HG03521 (cell line): ENCODE data around the gene LAMTOR2.
"Not testable (repeated sequence)": the region's sequence is repeated elsewhere in the genome, so short reads cannot be mapped to it uniquely, and the experiment has no call there.

ENCODE experiments used
- ATAC-seq: cut with Tn5 transposase; IDR thresholded peaks from one replicate; pipeline ENCODE4 v1.9.1; 2021; ENCODE audit warnings: mild to moderate bottlenecking, moderate library complexity; ENCODE audit not compliant: unreplicated experiment

The LAMTOR2 gene

DNA sequence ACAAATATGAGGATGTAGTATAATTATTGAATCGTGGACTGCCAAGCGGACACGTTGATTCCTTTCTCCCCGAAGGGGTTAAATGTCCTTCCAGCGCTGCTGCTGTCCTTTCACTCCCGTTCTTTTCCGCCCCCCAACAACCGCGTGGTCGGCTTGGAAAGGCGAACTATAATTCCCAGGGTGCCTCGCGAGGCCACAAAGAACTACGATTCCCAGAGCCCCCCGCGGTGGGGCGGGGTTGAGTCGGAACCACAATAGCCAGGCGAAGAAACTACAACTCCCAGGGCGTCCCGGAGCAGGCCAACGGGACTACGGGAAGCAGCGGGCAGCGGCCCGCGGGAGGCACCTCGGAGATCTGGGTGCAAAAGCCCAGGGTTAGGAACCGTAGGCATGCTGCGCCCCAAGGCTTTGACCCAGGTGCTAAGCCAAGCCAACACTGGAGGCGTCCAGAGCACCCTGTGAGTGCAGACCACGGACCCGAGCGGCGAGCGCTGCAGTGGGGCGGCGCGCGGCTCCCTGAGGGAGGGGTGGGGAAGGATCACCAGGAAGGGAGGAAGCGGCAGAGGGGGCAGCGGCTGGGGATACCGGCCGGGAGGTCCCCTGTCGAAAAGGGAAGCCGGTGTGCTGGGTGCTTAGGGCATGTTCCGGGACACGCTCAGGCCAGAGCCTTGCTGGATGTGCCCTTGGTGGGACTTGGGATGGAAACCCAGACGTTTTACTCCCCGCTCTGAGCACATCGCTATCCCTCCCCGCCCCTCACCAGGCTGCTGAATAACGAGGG, at the start of gene LAMTOR2:
Gene LAMTOR2 (plus strand): TSS at position 283 of the 781 bp plus-strand sequence. CDS start 108 bp downstream, at position 391.
- ATAC-seq = peak; percentile 63

DNA sequence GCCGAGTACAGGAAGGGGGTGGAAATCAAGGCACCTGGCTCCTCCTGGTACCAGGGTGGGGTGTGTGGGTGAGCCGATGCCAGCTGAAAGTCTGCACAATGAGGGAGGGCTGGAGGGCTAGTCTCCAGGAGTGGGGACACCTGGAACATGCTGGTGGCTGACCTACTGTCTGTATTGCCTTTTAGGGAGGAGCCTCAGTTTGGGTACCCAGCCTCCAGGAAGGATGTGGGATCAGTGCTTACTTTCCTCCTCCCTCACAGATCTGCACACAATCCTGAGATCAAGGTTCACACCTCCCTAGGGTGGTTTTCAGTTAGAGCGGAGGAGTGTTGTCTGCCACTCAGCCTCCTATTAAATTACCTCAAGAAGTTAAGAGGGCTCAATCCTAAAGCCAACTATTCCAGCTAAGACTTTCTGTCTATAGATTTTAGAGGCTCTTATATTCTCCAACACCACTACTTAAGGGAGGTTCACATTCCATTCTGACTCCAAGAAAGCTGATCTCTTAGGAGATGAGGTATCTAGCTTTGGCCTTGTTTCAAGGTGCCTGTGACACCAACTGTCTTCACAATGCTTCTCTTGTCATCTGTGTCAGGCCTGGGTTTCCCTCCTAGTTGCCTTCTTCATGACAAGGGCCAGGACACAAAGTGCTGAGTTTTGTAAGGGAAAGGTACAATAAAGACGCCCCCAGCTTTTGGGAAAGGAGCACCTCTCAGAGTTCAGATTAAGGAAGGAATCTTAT, 49.6 kb upstream of the LAMTOR2 start:
- no peak for ATAC-seq

DNA sequence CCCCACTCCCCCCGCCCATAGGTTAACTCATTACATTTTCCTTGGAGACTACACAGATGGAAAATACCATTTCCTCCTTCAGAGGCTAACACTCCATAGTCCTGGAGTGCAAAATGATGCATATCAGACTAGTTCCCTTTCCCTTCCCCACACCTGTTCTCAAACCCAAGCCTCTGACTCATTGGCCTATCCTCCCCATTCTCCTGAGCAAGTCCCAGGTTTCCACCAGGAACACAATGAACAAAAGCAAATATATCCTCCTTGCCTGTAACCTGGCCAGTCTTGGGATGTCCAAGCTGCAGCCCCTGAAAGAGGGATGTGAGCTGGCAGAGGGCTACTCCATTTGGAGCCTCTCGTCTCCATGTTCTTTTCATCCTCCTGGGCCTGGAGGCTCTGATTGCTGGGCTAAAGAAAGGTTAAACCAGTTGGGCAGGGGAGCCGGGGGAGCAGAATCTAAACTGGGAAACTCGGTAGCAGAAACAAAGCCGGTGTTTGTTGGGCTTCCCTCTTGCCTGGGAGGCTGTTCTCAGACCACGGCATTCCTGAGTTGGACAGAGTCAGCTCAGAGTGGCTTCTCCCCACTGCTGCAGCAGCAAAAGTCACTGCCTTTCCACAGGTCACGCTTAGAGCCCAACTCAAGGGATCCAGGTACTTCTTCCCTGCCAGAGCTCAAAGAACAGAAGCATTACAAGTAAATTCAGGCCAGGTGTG, 47.8 kb upstream of the LAMTOR2 start:
- no peak for ATAC-seq

DNA sequence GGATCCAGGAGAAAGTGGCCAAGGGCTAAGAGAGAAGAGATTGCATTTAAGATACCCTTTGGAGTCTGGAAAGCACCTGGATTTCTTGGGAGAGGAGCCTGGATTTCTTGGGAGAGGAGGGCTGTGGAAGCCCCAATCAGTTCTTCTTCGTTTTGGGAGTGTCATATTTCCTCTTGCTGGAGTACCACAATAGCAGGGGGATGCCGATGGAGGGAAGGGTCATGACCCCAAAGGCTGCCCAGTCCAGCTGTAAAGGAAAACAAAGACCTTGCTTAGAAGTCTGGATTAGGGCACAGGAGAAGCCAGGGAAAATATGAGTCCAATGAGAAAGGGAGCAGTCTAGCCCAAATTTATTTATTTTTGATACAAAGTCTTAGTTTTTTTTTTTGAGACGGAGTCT, 45.2 kb upstream of the LAMTOR2 start:
- no peak for ATAC-seq

DNA sequence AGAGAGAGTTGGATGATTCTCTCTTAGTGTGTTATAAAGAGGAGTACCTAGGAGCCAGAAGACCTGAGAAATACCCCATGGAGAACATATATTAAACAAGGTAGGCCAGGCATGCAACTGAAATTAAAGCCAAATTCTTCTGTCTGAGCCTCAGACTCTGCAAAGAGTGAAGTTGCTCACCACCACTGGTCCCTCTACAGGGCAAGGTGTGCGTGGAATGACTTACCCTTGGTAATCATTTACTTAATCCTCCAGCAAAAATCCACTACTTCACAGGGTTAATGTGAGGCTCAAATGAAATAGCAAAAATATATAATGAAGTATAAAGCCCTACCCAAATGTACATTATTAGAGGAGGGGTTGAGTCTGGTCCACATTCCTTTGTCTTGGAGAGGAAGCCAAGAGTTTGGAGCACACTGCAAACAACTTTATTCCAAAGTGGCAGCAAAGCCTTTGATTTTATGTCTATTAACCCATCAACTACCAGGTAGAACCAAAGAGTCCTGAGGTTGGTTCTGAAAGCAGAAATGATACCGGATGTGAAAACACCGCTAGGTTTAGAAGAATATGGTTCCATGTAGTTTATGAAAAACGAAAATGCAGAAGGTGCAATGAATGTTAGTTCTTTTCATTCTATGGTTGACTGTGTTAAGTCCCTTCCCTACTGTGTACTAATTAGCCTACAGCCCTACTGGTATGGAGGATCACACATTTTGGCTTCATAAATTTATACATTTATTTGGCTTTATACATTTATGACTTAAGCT, 42.3 kb upstream of the LAMTOR2 start:
- ATAC-seq = peak; percentile 59

DNA sequence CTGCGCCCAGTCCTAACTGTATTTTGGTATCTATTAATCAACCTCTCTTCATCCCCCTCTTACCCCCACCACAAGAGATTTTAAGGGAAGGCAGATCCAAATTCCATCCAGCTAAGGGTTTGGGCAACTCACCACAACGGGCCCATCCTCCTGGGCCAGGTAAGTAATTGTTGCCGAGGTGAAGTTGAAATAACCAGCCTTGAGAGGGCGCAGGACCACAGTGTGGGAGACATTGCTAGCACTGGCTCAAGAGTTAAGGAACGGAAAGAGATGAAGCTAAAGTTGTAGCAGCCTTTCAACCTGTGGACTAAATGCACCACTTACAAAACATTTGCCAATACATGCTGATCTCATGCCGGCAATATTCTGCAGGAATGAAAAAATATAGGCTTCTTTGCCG, 39.8 kb upstream of the LAMTOR2 start:
- ATAC-seq = no peak

DNA sequence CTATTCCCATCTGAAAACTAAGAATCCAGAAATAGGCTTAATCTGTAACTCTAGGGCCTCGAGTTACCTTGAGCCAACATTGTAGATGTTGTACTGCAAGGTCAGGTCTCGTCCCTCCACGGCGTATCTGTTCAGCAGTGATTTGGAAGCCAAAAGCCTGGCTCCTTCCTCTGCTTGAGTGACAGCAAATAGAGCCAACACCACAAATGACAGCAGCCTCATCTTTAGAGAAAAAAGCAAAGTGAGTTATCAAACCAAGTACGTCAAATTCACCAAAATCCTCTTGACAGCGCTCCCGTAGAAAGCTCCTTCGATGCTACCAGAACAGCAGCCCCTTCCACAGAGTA, 34.7 kb upstream of the LAMTOR2 start:
- ATAC-seq = no peak

DNA sequence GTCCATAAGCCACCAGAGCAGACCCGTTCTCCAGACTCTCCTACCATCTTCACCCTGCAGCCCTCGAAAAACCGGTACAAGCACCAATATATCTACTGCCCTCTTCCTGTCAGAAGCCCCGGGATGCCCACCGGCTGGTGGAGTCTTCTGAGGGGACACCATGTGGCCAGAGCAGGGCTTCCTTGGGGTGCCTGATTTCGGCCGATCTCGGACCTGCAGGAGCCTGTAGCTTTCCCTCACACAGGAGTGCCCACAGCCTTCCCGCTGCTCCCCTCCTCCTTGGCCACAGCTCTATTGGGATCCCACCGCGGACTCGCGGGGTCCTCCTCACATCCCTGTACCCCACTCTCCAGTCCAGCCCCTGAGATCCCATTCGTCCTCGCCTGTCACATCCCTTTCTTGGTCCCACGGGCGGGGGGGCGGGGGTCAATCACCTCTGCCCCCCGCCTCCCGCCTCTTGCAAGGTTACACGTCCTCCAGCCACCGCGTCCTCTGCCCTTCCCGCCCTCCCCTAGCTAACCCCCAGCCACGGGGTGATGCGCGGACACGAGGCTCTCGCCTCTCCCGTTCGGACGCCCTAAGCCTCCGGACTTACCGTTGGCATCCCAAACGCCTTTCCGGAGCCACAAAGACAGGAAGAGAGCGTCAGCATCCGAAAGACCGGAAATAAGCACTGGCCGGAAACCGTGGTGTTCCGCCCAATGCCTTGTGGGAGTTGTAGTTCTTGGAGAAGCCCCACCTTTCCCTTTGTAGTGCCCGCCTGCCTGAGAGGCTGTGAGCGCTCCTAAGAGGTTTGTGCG, 34.1 kb upstream of the LAMTOR2 start, which contains the start of gene SSR2:
Gene SSR2 (minus strand): TSS at position 659 of the 800 bp plus-strand sequence. CDS start 784 bp downstream, outside the sequence.
- ATAC-seq = peak; percentile 95

DNA sequence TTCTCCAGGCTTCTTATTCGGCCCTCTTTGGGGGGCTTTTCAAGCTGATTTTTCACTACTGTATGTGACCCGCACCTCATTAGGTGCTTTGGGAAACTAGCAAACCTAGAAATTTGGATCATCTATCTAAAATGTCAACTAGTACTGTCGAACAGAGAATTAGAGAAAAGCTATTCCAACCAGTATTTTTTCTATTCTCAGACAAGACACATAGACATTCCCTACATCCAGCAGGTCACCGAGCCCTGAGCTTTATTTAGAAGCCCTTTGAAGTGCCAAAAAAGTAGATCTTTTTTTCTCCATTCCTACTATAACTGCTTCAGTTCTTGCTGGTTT, 33.5 kb upstream of the LAMTOR2 start:
- no peak for ATAC-seq

DNA sequence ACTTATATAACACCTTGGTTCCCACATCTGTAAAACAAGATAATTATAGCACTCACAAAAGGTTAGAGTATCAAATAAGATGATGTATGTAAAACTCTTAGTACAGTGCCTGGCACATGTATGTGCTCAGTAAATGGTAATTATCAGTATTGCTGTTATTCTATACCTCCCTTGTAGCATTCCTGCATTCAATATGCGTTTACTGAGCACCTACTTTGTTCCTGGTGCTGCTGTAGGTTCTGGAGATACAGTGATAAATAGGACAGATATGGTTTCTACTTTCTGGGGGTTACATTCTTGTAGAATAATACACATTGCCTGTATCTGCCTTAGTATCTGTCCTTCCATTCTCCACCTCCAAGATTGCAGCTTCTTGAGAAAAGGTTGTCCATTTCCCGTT, 32.6 kb upstream of the LAMTOR2 start:
- no peak for ATAC-seq

DNA sequence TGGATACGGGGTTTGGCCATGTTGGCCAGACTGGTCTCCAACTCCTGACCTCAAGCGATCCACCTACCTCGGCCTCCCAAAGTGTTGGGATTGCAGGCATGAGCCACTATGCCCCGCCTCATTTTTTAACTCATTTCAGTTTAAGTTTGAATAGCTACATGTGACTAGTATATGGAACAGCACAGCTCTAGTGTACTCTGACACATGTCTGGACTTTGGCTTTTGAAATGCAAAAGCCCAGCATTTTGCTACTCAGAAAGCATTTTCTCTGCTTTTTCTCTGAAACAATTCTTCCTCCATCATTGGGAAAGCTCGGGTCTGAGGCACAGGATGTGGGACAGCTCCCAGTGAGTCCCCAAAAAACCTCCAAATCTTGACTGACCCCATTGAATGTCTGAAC, 29.8 kb upstream of the LAMTOR2 start:
- ATAC-seq = no peak

DNA sequence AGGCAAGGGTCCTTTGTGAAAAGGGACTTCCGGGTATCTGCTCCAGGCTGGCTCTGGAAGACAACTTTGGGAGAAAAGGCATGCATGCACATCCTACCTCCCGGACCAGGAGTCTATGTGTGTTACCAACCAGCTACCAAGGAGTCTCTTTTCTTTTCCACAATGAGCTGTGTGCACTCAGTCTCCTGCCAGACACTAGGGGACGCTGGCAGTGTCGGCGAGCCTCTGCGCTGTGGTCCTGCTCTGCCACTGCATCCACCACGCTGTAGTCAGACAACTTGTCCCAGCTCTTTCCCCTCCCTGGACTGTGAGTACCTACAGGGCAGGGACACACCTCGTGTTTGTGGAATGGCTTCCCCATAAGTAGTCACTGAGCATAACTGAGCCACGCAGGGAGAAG, 28.7 kb upstream of the LAMTOR2 start:
- ATAC-seq = no peak

DNA sequence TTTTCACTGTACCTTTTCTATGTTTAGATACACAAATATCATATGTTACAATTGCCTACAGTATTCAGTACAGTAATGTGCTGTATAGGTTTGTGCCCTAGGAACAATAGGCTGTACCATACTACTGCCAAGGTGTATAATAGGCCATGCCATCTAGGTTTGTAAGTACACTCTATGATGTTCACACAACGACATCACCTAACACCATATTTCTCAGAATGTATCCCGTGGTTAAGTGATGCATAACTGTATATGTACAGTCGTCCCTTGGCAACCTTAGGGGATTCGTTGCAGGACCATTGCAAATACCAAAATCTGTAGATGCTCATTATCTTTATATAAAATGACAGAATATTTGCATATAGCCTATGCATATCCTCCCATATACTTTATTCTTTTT, 28.0 kb upstream of the LAMTOR2 start:
- ATAC-seq = no peak

DNA sequence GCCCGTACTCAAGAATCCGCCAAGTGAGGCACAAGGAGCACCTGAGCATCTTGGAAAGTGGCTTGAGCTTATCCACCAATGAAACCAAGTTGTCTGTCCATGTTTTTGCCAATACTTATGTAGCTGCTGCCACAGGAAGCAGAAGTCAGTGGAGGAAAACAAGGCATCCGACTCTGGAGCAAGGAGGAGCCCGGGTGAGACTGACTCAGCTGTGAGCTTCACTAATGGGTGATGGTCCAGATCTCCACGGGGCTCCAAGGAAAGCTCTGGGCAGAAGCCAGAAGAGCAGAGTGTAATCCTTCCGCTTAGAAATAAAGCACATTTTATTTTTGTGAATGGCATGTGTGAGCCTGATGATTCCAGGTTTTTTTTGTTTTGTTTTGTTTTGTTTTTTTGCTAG, 21.6 kb upstream of the LAMTOR2 start:
- no peak for ATAC-seq

DNA sequence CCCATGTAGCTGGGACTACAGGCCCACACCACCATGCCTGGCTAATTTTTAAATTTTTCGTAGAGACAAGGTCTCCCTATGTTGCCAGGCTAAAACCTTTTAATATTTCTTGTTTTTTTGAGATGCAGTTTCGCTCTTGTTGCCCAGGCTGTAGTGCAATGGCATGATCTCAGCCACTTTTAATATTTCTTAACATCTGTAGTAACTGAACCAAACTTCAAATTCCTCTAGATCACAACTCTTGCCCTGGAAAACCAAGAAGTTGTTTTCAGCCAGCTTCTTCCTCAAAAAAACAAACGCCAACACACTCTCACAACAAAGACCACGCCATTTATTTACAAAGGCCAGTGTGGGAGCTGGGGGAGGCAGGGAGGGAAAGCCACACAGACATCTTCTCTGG, 19.6 kb upstream of the LAMTOR2 start:
- ATAC-seq = not testable (repeated sequence)

DNA sequence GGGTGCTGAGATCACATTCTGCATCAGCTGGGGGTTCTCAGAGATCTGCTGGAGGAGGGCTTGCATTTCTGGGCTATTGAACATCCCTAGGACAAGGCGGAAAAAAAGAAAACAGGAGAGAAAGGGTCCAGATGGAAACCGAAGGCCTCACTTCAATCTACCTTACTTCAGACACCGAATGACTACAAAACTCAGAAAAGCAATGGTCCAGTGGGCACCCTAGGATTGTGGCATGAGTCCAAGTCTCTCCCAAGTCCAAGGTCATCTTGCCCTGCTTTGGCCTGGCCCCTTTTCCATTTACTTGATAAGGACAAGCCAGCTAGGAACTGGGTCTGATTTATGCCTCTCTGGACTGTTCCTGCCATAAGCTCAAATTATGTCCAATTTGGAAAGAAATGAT, 11.8 kb upstream of the LAMTOR2 start:
- no peak for ATAC-seq

DNA sequence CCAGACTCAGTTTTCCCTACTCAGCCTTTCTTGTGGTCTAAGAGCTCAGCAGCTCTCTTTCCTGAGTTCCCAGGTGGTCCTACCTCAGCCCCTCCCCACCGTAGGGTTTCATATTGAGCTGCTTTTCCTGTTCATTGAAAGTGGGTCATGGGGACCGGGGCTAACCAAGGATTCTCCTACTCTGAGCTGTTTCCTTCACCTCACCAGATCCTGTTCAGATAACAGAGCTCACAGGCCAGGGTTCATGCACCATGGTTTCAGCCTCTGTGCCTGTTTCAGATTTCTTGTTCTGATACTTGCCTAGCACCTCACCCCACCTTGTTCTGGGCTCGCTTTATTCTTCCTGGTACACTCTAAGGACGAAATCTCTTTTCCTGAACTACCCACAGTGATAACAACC, 9.5 kb upstream of the LAMTOR2 start:
- ATAC-seq = no peak

DNA sequence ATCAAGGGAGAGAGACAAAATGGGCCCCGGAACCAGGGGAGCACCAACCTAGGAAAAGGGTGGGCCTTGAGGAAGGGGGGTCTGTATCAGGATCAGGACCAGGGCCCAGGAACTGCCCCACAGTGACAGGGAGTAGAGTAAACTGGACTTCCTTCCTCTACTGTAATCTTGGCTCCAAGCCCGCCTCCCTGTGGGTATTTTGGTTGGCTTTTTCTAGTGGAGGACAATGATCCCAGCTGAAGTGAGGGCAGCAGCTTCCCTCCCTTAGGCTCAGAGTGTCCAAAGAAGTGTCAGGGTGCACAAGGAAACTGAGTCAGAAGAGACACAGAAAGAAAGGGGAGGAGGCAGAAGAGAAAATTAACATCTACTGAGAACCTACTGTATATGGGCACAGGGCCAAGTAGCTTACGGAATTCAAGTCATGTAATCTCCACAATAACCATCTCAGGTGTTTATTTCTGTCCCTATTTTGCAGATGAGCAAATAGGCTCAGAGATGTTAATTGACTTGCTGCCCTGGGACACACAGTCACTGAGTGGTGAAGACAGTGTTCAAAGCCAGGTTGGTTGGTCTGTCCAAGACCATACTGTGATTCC, 5.8 kb upstream of the LAMTOR2 start:
- no peak for ATAC-seq

DNA sequence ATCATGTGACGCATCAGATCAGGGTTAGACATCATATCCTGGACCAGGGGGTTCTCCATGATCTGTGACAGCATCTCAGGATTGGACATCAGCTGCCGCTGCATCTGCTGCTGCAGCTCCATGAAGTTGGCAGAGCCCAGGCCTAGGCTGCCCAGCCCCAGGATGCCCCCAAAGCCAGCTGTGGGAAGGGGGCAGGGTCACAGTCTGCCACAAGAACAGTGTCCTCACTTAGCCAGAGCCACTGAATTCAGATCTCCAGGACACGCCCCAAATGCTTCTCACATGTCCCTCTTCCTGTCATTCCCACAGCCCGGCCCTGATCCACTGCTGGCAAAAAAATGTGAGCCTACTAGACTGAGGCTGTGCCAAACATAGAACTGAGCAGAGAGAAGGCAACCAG, 4.2 kb upstream of the LAMTOR2 start:
- no peak for ATAC-seq
